HG02870 (cell line): ENCODE results near the gene PRPF19.

Source experiments
- ATAC-seq: cut with Tn5 transposase; IDR thresholded peaks from one replicate; pipeline ENCODE4 v1.9.1; 2021; ENCODE audit warnings: mild to moderate bottlenecking, moderate library complexity; ENCODE audit not compliant: unreplicated experiment

The PRPF19 gene

DNA sequence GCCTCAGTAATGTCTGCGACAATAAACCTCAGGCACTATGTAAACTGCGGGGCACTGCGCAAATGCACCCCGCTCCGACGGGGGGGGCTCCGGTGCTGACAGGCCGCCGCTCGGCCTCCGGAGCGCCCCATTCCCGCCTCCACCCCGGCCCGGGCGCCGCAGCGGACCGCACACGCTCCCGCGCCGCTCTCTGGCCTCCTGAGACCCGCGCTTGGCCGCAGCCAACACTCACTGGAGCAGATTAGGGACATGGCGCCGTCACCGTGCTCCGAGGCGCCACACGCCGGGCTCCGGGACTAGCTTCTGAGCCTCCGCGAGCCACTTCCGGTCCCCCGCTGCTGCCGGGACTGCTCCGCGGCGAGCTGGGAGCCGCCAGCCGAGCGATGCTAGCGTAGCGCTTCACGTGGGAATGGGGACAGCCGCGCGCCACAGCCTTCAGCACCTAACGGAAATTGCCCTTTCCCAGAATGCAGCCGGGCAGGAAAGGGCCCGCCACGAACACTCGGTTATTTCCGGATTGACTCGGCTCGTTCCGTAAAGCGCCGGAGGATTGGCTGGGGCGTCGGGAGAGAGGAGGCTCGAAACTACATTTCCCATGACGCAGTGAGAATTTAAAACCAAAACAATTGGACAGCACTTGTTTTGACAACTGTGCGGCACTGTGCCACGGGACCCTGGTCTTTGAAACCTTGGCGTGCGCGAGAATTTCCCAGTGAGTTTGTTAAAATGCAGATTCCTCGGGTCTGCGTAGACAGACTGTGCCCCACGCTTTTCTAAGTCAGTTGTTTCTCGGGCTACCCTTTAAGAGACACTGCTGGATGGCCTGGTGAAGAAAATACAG is at the start of gene PRPF19:
TSS of gene PRPF19 (minus strand) at position 454 of the 841 bp plus-strand sequence. CDS start at position 251, 203 bp downstream.
- ATAC-seq, result peak; percentile 79

DNA sequence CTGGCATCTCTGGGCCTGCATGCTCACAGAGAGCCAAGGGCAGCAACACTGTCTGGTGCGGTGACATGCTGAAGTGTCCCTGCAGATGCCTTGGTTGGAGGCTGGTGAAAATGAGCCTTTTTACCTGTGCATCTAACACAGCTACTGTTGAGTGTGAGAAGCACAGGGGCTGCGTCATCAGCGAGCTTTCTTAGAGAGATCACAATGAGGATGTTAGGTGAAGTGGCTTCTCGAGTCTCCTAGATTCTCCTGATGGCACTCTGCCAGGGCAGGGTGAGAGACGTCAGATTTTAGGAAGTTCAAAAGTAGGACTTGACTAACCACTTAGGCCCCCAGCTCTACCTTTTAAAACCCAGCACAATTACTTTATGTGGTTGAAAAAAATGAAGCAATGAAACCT is 49.2 kb upstream of the PRPF19 start:
- no peak for ATAC-seq

DNA sequence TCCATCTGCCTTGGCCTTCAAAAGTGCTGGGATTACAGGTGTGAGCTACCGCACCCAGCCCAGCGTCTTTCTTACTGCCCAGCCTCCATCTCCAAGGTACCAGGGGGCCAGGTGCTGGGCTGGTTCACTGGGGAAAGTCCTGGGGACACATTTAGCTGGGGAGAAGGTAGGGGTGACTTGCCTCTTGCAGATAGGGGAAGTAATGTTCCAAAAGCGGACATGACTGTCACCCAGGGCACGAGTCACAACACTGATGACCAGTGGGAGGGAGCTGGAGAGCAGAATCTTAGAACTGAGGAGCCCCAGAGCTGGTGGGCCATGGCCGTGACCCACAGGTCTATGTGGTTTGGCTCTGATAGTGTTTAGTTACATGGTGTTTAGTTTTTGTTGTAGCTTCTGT is 48.0 kb upstream of the PRPF19 start:
- ATAC-seq, result no peak

DNA sequence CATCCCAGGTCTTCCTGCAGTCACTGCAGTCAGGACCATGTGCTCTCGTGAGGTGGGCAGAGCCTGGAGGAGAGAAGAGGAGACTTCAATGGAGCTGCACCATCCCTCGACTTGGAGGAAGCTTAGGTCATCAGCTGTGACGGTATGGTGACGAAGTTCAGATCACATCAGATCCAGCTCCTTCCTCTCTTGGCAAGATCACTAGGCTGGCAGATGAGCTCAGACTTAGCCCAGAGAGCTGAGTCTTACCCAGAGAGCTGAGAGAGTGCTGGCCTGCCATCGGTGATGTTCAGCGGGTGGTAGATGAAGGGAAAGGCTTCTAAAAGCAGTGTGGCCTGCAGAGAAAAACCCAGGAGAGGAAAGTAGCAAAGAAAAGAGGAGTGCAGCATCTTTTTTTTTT is 47.4 kb upstream of the PRPF19 start:
- ATAC-seq, result no peak

DNA sequence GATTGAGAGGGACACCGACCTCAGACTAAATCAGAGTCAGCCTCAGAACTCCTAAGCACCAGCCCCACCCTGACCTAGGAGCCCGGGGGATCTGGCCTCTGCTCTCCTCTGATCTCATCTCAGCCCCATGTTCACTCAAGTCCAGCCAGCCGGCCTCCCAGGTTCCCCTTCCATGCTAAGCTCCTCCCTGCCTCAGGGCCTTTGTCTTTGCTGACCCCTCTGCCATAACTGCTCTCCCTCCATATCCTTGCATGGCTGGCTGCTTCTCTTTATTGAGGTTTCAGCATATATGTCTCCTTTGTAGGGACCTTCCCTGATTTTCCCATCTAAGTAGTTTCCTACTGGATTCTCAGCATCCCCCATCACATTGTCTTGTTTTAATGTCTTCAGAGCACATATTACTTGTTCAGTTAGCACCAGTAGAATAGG is 46.4 kb upstream of the PRPF19 start:
- ATAC-seq, result no peak

DNA sequence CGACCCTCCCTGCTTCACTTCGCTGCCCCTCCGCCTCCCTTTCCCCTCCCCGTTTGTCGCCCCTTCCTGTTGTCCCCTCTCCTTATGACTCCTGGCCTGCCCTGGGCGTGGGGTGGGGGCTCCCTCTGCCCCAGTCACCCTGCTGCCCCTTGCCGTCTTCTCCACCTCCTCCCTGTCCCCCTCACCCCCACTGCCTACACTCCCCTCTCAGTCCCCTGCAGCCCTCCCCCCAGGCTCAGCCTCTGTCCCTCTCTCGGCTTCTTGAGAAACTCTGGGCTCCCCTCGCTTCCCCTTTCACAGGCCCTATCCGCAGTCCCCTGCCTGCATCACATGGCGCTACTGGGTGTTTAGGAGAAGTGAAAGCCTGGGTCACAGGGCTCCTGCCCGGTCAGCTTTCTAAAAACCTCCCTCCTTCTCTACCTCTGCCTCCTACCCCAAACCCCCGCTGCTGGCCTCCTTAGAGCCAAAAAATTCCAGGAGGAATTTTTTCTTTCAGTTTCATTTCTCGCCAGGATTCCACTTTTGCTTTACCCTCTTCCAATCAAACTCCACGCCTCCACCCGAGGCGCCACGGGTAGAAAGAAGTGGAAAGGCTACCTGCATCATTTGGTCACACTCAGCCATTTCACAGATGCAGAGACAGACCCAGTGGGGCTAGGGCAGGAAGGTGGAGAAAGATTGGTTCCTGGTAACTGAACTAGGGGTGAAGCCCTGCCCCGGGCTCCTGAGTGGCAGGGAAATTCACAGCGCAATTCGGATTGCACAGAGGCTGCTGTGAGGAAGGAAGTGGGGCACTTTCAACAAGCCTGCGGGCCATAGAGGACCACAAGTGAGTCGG is 45.7 kb upstream of the PRPF19 start, which contains the start of gene SLC15A3:
TSS of gene SLC15A3 (minus strand) at position 273 of the 838 bp plus-strand sequence. CDS start 625 bp downstream, outside the sequence.
- peak; percentile 64 for ATAC-seq

DNA sequence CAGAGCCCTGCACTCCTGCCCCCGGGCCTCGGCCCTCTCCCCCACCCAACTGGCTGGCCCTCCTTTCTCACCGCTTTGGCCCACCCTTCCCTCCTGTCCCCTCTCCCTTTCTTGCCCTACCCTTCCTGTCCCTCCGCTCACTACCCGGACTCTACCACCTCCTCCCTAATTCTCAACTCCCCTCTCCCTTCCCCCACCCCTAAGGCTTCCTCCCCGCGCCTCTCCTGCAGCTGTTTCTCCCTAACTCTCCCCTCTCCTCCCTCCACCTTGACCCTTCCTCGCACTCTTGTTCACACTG is 45.2 kb upstream of the PRPF19 start:
- no peak for ATAC-seq

DNA sequence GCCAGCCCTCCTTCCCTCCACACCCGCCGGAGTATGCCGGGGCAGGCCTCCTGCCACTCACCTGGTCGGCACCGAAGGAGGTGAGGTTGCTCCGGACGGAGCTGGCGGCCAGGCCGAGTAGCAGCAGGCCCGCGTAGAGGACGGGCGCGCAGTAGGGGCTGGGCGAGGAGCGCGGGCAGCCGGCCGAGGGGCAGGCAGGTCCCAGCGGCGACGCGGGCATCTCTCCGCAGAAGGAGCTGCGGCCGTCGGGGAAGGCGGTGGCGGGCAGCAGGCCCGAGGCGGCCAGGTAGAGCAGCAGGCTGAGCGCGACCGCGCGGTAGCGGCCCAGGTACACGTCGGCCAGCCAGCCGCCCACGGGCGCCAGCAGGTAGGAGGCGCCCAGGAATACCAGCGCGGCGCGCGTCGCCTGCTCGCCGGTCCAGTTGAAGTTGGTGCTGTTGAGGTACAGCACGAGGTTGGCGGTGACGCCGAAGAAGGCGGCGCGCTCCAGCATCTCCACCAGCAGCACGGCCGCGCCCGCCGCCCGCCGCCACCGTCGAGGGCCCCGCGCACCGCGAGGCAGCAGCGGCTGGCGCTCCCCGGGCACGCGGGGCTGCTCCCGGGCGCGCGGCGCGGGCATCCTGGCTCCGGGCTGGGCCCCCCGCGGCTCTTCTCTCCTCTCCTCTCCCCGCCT is 44.7 kb upstream of the PRPF19 start:
- ATAC-seq, result no peak

DNA sequence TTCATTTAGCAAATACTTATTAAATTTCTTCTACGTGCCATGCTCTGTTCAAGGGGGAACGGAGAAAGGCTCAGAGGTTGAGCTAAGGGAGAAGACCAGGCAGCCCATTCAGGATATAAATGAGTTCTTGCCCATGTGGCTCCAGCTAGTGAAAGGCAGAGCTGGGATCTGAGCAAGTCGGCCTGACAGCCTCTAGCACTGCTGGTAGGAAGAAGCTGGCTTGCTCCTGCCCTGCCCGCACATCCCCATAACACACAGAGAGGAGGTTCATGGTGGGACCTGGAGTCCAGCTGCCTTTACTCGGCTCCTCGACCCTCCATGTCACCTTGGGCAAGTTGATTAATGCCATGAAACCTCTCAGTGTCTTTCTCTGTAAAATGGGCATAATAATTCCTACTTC is 43.6 kb upstream of the PRPF19 start:
- no peak for ATAC-seq

DNA sequence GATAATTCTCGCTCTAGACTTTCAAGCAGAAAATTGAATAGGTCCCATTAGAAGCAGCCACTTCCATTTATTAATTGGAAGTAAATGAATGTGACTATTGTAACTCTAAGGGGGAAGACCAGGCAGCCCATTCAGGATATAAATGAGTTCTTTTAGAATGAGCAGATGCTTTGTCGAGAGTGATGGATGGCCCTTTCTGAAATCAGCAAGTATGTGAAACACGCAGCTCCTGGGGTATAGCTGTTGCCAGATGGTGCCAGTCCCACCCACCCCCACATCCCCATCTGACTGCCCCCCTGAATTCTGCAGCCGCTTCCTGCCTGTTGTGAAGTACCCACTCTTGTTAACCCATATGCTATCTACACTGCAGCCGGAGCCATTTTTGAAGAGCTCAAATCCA is 41.9 kb upstream of the PRPF19 start:
- no peak for ATAC-seq

DNA sequence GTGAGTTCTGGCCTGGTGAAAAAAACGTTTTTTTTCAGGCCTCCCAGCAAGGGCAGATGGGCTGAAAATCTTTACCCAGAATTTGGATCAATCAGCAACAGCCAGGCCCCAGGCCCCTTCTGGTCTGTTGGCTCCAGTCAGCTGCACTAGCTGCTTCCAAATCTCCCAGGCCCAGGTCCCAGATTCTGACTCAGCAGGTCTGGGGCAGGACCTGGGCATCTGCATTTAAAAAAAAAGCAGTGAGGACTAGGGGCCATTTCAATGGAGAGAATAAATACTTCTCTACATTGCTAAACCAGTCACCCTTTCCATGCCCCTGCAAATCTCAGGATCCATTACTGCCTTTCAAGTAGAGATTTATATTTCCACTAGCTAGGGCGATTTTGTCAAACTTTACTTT is 41.3 kb upstream of the PRPF19 start:
- ATAC-seq, result no peak

DNA sequence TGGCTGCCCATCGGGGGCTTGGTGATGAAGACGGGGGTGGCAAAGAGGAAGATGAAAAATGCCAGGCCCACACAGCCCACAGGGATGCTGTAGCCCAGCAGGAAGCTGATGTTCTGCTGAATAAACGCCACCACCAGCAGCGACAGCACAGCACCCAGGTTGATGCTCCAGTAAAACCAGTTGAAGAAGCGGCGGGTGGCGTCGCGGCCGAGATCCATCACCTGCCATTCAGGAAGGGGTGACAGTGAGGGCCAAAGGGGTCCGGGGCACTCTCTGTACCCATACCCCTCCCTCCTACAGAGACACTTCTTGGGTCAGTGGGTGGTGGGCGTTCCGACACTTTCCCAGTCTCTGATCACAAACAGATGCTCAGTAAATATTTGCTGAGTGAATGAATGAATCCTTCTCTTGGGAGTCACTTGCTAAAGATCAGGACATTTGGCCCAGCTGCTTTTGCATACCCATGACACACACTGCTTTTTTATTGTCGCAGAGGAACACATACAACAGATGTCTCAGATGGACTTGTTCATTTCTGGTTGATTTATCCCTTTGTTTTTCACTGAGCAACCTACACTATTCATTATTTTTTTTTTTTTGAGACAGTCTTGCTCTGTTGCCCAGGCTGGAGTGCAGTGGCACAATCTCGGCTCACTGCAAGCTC is 40.3 kb upstream of the PRPF19 start:
- no peak for ATAC-seq

DNA sequence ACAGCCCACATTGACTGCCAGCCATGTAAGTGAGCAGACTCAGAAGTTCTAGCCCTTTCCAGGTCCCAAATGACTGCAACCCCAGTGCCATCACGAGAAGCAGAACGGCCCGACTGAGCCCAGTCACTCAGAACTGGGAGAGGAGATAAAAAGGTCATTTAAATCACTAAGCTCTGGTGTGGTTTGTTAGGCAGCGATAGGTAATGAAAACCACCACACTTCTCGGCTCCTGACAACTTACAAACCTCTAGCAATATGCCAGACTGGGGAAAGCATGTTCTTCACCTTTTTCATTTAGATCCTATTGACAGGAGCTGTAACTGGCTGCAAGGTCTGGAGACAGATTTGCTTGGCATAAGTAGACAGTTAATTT is 38.9 kb upstream of the PRPF19 start:
- ATAC-seq, result no peak

DNA sequence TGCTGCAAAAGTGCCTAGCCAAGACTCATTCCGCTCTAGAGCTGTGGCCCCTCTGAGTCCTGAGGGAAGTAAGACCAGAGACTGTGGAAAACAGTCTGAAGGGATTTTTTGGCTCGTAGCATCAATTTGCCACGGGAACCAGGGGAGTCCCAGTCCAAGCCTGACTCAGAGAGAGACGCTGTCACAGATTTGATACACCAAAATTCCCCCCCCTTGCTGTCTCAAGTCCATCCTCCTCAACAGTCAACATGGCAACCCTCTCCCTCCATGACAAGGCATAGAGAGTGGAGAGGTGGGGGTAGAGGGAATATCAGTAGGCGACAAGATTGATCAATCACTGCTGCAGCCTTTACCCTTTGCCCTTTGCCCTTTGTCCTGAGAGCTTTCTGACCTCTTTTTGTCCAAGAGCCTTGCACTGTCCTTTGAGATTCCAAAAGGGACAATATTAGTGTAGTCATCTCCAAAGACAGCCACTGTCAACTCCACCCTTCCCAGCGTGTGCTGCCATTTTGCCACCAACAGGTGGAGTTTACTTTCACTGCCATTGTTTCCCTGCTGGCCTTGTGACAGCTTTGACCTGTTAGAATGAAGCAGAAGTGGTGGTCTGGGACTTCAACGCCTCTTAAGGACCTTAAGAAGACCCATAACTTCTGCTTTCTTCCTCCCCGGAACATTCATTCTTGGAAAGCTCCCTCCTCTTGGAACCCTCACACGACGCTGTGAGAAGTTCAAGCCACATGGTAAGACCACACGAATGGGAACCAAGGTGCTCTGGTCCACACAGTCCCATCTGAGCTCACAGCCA is 38.3 kb upstream of the PRPF19 start:
- no peak for ATAC-seq

DNA sequence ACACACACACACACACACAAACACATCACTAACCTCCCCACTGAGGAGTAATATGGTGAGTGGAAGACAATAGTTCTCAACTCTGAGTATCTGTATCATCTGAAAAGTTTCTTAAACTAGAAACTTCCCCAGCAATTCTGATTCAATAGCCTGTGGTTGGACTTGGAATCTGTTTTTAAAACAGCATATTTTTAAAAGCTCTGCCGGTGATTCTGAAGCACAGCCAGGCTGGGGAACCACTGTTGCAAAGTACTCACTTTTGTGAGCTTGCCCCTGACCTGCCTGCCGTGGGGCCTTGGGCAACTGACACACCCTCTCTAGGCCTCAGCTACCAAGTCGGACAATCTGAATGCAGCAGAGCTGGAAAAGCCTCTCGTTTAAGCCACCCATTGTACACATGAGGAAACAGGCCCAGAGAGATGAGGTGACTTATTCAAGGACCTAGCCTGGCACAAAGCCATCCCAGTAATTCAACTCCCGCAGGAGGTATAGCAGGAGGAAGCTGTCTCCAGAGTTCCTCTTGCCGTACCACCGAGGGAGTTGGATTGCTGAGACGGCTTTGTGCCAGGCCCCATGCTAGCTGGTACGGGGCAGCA is 36.7 kb upstream of the PRPF19 start:
- no peak for ATAC-seq

DNA sequence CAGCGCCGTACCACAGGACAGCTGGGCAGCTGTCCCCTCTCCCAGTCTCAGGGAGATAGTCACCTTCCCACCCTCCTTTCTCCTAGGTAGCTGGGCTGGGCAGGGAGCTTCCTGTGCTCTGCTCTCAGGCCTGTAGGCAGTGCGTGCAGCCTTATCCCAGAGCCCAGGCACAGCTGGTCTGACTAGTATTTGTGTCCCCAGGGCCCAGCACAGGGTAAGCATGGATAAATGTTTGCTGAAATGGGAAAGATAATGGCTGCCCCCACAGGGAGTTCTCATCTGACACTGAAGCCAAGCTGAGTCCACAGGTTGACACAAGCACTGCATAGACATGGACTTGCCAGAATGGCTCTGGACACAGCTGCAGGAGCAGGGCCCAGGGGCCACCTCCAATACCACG is 35.8 kb upstream of the PRPF19 start:
- no peak for ATAC-seq

DNA sequence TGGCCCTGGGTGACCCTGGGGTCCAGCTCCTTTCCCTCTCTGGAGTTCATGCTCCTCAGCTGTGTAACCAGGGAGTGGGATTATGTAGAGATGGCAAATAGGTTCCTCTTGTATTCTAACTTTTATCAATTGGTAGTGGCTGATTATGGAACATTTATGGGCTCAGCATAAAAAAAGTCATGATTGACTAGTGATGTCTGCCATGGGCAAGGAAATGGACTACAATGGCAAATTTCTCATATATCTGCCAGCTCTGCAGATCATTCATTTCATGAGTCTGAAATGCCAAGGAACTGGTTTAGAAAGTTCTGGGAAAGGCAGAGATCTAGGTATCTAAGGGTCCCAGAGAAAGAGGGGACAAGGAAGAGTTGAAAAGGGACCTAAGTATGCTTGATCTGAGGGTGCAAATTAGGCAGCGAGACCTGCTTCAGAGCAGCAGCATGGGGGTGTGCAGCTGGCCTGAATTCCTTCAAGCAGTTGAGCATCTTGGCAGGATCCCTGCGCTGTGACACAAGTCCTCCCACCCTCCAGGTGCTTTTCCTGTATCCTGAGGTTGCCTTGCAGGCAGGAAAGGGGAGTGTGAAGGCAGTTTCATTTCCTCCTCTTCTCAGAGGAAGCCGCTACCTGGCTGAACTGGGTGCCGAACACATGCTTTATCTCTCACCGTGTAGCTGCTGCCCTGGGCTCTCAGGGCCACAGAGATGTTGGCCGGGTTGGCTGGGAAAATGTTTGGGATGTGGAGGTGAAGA is 35.2 kb upstream of the PRPF19 start:
- no peak for ATAC-seq

DNA sequence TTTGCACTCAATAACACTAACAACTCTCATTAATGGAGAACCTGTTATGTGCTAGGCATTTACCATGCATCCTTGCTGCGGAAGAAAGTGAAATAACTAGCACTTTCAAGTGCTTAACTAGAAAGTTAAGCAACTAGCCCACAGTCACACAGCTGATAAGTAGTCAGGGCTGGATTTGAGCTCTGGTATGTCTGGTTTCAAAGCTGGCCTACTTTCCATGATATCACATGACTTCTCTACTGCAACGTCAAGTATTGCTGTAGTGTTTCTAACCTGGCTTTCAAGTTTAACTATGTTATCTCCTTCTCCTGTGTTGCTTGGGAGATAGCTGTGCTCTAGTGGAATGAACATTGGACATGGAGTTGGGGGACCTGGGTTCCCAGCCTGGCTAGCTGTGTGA is 33.5 kb upstream of the PRPF19 start:
- ATAC-seq, result no peak

DNA sequence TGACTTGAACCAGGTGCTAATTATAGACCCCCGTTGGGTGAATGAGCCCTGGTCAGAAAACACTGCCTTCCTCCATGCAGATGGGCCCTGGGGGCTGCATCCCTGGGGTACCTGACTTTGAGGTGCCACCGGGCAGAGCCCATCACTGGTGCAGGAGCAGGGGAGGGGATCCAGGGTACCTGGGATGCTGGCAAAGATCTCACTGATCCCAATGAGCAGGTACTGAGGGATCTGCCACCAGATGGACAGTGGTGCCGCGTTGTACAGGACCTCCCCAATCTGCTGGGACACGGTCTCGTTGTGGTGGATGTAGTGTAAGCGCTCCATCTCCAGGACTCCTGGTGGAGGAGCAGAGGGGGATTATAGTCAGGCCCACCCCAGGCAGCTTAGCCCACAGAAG is 32.9 kb upstream of the PRPF19 start:
- no peak for ATAC-seq
